RPMI8226 (cell line): ENCODE results near the gene RNASE13.

Source experiments
- DNase-seq: peaks from one replicate; pipeline ENCODE4 v3.0.0-alpha.2; 2015

Gene RNASE13

GRCh38 chr14:21063479-21063878, 28.9 kb upstream of the RNASE13 start:
- no peak for DNase-seq

GRCh38 chr14:21061347-21061668, 26.7 kb upstream of the RNASE13 start:
- DNase-seq = no peak

- no peak for DNase-seq
Measured at GRCh38 chr14:21060614-21061346, 26.2 kb upstream of the RNASE13 start.

- DNase-seq = no peak
Measured at GRCh38 chr14:21059842-21060613, 25.4 kb upstream of the RNASE13 start.

GRCh38 chr14:21058903-21059302, 24.3 kb upstream of the RNASE13 start:
- DNase-seq = no peak

GRCh38 chr14:21057803-21058675, 23.4 kb upstream of the RNASE13 start, which contains the start of gene RNASE8:
Gene RNASE8 (plus strand): TSS chr14:21057822. CDS start chr14:21057893, 71 bp downstream.
- DNase-seq = no peak

GRCh38 chr14:21056520-21057163, 22.0 kb upstream of the RNASE13 start:
- DNase-seq = no peak

- DNase-seq = no peak
Measured at GRCh38 chr14:21055432-21056117, 21.0 kb upstream of the RNASE13 start.

GRCh38 chr14:21054768-21055145, 20.1 kb upstream of the RNASE13 start:
- DNase-seq = no peak

GRCh38 chr14:21054123-21054767, 19.6 kb upstream of the RNASE13 start:
- no peak for DNase-seq

- DNase-seq = no peak
Measured at GRCh38 chr14:21053184-21054122, 18.8 kb upstream of the RNASE13 start.

- DNase-seq = no peak
Measured at GRCh38 chr14:21050597-21050996, 16.0 kb upstream of the RNASE13 start.

- no peak for DNase-seq
Measured at GRCh38 chr14:21049271-21049673, 14.7 kb upstream of the RNASE13 start.

- DNase-seq = no peak
Measured at GRCh38 chr14:21048638-21049037, 14.0 kb upstream of the RNASE13 start.

- no peak for DNase-seq
Measured at GRCh38 chr14:21047378-21047781, 12.8 kb upstream of the RNASE13 start.

GRCh38 chr14:21043974-21044618, 9.5 kb upstream of the RNASE13 start:
- no peak for DNase-seq

- no peak for DNase-seq
Measured at GRCh38 chr14:21043387-21043973, 8.9 kb upstream of the RNASE13 start.

GRCh38 chr14:21042918-21043317, 8.3 kb upstream of the RNASE13 start:
- no peak for DNase-seq

GRCh38 chr14:21041676-21042433, 7.2 kb upstream of the RNASE13 start, which contains the start of gene RNASE7:
Gene RNASE7 (plus strand): TSS chr14:21042362. CDS start chr14:21042993, 631 bp downstream.
- no peak for DNase-seq
